ENCODE data around the gene HOXA11.

DNA sequence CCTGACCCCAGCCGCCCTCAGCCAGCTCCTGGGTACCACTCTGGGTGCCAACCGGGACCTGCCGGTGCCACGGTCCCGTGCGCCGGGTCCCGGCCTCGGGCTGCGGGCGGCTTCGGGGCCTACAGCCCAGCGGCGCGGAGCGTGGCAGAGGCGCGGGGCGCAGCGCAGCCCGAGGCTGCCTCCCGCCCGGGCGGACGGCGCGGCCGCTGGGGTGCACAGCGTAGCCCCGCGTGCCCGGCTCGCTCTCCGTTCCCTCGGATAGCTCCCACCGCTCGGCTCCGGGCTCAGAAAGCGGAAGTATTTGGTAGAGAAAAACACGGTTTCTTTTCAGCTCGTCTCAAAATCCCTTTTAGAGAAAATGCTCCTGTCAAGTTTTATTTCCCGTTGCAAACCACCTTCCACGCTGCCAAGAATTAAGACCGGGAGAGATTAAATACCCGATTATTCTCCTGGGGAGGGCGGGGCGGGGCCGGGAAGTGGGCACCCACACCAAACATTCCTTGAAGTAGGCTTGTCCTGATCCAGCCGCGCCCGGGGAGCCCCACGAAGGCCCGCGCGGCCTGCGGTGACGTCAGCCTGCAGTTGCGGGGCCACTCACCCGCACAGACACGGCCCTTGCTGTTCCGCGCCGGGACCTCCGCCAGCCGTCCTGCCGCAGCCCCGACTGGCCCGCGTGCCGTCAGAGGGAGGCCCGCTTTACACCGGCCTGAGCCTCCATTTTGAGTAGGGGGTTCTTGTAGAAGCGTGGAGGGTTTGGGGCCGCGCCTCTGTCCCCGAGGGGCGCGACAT, 7.7 kb upstream of the HOXA11 start:
- TF ChIP-seq, protein P1, sequence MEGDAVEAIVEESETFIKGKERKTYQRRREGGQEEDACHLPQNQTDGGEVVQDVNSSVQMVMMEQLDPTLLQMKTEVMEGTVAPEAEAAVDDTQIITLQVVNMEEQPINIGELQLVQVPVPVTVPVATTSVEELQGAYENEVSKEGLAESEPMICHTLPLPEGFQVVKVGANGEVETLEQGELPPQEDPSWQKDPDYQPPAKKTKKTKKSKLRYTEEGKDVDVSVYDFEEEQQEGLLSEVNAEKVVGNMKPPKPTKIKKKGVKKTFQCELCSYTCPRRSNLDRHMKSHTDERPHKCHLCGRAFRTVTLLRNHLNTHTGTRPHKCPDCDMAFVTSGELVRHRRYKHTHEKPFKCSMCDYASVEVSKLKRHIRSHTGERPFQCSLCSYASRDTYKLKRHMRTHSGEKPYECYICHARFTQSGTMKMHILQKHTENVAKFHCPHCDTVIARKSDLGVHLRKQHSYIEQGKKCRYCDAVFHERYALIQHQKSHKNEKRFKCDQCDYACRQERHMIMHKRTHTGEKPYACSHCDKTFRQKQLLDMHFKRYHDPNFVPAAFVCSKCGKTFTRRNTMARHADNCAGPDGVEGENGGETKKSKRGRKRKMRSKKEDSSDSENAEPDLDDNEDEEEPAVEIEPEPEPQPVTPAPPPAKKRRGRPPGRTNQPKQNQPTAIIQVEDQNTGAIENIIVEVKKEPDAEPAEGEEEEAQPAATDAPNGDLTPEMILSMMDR (IDR thresholded peaks at IDR 0.05), result no peak
- no peak for TF ChIP-seq POLR2A (IDR thresholded peaks at IDR 0.05)
